ENCODE results near the gene UGT8.

DNA sequence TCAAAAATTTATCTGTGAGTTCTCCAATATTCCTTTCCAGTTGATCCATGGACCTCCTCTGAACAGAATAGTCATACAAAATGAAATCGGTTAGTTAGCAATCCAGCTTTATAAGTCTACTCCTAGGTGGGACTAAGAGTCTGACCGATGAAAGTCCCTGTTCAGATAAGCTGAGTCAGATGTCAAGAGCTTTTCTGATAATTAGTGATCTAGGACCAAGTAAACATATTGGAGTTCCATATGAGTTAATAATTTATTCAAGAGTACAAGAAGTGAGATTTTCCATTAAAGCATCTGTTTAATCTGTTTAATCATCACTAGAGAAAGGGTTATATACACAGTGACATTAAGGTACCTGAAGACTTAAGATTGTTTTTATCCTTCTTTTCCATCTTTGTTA lies 74.7 kb downstream of the UGT8 start:
- TF ChIP-seq CTCF (conservative IDR thresholded peaks at IDR 0.05; ENCODE audit: low read depth, low read length) (no peak), EZH2 (IDR thresholded peaks at IDR 0.05; ENCODE audit: low read length, unreplicated experiment) (no peak), EZH2phosphoT487 (IDR thresholded peaks at IDR 0.05; ENCODE audit: borderline replicate concordance, low read length) (no peak)
